ENCODE results near the gene SMG6.

Gene SMG6

DNA sequence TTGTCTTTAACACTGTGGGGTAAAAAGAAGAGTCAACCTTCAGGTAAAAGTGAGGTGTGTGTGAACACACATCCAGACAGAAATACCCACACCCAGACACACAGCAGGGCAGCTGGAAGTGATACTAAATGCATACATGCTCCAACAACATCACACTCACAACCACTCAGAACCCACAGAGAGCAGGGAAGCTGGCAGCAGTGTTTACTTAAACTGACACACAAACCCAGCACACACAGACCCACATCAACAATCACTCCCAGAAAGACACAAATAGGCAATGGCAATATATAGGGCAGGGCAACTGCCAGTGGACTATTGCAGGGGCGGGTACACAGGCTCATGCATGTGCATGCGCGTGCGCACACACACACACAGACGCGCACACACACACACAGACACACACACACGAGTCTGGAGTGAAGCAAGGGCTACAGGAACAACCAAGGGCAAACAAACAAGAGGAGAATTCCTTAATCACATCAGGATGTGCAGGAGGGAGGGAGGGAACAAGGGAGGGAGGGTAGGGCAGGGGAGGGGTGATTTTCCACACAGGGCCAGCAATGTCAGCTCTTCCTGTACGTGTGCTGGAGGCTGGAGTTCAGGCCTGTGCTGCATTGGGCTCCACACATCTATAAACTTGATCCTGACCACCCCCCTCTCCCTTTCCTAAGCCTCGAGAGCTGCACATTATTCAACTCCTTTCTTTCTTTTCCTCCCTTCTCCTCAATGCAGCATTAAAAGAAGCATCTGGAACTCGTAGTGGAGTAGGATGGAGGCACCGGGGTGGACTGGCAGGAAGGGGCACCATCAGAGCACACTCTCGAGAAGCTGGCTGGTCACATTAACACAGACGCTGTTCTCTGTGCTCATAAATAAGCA, 218.6 kb downstream of the SMG6 start:
- in situ Hi-C loops (cut with MboI; ENCODE audit: low sequenced_read_pairs): no loop called here

DNA sequence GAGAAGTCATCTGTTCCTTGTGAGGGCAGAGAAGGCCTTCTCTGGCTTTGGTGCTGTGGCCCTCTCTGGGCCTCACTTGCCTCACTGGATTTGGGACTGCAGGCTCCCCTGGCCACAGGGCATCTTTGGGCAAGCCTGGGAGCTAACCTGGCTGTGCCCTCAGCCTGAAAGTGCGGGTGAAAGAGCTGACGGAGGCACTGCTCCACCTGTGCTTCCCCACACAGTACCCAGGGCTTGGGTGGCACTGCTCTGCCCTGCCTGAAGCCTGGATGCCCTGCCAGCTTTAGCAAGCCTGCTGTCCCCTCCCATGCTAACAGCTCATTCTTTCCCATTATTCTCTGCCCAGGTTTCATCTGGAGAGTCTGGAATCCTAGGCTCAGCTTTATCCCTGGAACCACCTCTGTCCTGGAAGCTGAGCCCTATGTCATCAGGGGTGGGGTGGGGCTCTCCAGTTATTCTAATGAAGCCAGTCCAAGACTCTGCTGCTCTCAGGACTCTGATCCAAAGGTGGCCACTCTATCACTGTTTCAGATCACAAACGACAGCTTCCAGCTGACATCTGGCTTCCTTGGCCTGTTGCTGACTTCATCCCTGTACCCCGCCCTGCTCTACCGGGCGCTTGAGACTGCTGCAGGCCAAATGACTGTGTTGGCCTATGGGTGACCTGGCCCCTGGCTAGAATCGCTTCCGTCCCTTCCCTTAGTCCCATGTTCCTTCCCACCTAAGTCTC, 219.4 kb downstream of the SMG6 start:
- in situ Hi-C loops (cut with MboI; ENCODE audit: low sequenced_read_pairs): no loop called here

DNA sequence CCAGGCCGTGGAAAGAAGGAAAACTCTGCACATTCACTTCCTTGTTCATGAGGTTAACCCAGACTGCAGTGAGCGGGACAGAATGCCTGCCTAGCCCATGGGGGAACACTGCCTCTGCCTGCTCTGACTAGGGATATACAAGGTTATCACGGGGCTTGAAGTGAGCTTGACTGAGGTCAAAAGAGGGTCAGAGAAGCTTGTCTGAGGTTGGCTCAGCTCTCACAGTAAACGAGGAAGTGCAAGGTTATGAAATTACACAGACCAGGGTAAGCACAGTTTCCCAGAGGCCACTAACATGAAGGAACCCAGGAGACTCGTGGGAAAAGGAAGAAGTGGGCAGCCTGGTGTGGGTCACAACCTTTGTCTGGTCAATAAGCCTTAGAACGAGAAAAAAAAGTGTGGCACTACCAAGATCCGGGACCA, 220.0 kb downstream of the SMG6 start:
- in situ Hi-C loops (cut with MboI; ENCODE audit: low sequenced_read_pairs): no loop called here

DNA sequence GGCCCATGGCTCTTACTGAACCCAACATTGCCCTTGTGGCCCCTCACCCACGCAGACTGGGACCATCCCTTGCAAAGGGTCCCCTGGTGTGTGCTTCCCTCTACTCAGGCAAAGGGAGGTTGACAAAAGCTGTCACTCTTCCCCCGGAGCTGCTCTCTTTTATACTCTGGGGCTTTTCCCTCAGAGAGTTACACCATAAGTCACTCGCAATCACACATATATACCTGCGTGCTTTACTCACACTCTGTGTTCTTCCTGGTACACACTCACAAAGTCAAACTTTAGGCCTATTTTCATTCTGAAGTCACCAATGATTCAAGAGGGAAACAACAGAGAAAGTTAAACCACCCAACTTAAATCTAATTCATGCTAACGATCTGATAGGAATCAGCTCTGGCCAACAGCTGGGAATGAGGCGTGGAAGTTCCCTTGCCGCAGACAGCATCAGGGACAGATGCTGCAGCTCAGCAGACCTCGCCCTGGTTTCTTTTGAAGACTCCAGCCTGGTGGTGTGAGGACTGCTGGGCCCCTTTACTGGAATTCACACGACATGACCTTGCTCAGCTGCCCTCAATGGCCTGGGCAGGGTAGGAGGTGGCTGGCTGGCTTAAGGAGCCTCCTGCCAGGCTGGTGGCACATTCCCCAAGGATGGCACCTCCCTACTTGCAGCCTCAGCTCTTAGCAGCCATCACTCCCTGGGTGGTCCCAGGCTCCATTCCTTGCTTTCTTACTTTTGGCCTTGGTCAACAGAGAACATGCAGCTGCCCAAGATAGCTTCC, 221.4 kb downstream of the SMG6 start:
- in situ Hi-C loops (cut with MboI; ENCODE audit: low sequenced_read_pairs): no loop called here

DNA sequence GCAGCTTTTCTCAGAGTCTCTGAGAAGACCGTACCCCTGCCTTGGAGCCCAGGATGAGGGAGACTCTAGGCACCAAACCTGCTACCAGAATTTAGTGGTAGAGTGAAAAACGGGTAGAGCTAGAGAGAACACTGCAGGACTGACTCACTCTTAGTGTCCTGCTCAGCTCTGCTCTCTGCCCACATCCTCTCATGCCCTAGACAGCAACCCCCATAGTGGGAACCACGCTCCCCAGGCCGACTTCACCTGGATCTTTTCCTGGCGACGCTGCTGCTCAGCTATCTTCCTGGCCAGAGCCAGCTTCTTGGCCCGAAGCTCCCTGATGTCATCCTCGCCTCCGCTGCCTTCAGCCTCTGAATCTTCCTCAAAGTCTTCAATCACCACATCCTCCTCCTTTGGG, 222.0 kb downstream of the SMG6 start:
- in situ Hi-C loops (cut with MboI; ENCODE audit: low sequenced_read_pairs): no loop called here

DNA sequence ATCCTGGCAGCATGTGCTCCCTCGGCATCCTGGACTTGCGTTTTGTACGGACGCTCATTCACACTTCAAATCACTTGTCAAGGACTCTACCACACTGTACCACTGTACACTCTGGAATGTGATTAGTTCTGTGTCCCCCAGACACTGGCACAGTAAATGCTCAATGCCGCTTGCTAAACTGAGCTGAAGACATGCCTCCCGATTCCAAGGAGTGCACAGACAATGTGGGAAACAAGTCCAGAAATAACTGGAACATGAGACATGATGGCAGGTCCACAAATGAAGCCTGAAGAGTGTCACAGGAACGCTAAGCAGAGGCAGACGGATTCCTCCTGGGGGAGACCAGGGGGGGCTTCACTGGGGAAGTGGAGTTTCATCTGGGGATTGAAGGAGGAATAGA, 226.5 kb downstream of the SMG6 start:
- in situ Hi-C loops (cut with MboI; ENCODE audit: low sequenced_read_pairs): no loop called here

DNA sequence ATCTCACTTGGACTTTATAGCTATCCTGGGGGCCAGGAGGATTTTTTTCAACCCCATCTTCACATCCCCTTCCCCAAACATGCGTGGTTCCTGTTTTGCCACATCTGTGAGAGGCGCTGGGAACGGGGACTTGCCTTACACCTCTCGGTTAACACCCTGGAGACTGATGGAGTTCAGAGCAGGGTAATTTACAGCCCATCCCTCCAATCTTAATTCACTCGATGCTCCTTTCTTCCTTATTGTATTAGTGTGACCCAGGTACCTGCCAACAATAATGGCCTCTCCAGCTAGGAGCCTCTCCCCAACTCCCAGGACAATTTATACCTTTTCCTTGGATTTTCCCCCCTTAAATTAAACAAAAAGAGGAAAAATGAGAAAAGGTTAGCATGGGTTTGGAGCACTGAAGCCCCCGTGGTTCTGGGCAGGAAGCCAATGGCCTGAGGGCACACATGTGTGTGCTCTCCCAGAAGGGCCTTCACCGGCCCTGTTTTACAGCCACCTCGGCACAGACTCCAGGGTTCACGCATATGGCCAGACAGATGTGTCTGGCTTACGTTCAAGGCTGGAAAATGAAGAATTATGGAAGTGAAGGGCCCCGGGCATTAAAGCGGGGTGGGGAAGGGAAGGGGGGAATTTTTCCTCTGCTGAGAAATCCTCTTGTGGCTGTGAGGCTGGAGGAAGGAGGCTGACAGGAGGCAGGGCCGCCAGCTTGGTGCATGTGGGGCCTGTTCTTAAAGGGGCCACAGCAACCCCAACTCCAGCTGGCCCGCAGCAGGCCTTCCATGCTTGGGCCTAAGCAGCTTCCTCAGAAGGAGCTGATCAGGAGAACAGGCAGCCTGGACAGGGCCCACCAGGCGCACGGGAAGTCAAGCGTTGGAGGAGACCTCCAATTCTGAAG, 227.2 kb downstream of the SMG6 start:
- in situ Hi-C loops (cut with MboI; ENCODE audit: low sequenced_read_pairs): no loop called here

DNA sequence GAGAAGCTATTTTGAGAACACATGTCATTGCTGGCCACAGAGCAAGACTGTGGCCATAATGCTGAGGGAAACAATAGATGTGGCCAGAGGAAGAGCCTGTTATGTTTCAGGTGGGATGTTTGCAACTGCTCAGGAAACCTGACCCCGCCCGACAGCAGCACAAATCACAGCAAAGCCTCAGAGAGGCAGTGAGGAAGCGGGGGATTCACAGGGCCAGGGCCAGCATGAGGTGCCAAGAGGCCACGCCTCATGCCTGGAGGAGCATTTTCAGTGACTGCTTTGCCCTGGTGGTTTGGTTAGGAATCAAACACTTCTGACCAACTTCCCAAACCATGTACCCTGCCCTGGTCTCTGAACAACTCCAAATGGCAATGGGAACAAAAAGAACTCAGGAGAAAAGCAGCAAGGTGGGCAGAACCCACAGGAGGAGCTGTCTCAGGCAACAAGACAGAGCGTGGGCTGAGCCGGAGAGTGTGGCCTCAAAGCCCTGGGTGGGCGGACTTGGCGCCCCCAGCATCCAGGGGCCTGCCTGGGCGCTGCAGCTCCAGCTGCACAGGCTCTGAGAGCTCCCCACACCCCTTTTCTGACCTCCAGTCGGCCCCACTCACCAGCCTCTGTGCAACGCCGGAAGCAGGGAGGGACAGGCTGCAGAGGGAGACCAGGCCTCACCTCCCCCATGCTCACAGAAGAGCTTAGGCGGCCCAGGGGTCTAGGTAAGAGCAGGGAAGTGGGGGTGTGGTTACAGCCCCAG, 228.1 kb downstream of the SMG6 start:
- in situ Hi-C loops (cut with MboI; ENCODE audit: low sequenced_read_pairs): no loop called here

DNA sequence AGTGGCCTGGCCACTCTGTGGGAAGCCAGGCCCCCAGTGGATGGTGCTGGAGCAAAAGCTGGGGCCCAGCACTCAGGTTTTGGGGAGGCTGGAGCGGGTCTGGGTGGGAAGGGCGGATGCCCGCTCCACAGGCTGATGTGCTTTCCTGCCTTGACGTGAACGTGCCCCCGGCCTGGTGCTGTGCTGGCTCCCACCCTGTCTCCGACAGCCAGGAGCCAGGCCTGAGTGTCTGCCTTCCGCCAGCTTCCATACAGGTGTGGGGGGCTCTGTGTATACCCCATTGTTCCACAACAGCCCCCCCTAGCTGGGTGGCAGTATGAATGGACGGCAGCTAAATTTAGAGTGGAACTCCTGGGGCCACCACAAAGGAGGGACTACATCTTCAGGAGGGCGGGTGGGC, 228.7 kb downstream of the SMG6 start:
- in situ Hi-C loops (cut with MboI; ENCODE audit: low sequenced_read_pairs): no loop called here

DNA sequence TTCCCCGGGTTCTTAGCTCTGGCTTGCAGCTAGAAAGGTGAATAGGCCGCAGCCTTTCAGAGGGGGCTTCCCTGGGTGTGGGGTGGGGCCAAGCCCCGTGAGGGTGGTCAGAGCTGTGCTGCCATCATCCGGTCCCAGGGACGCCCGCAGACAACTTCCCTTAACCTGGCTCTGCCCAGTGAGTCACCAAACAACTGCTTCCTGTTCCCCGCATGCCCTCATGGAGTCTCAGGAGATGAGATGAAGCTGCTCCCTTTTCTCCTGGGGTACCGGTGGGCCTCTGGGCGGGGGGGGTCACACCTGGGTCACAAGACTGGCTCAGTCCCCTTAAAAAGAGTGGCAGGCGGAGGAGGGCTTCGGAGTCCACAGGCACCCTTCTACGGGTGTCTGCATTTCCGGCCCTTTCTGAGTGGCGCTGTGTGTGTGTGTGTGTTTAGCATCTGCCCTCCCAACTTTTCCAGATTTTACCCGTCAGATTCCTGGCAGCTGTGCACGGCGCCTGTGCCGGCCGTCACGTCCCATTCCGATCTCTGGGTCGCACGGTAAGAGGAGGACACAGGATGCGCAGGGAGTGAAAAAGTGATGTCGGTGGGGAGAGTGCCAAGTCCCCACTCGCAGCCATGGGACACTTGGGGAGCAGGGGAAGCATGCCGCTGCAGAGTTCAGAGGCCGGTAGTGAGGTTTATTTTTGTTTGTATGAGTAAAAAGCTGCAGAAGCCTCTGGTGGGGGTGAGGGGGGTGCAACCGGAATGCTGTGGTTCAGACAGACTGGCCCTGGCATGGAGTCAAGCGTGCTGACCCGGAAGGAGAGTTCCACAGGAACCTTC, 231.9 kb downstream of the SMG6 start:
- in situ Hi-C loops (cut with MboI; ENCODE audit: low sequenced_read_pairs): no loop called here

DNA sequence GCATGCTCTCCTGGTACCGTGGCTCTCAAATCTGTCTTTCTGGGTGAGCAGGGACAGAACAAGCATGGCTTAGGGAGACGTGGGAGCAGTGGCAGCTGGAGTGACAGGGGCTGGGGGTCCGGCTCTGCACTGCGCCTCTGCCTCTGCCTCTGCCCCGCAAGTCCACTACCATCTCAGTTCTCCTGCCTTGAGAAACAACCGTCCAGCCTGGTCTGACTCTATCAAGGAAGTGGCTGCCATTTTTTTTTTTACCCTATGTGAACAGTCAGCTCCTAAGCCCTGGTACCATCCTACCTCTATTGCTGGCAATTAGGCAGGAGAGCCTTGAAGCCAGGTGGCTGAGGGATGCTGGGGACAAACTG, 232.6 kb downstream of the SMG6 start:
- in situ Hi-C loops (cut with MboI; ENCODE audit: low sequenced_read_pairs): no loop called here

DNA sequence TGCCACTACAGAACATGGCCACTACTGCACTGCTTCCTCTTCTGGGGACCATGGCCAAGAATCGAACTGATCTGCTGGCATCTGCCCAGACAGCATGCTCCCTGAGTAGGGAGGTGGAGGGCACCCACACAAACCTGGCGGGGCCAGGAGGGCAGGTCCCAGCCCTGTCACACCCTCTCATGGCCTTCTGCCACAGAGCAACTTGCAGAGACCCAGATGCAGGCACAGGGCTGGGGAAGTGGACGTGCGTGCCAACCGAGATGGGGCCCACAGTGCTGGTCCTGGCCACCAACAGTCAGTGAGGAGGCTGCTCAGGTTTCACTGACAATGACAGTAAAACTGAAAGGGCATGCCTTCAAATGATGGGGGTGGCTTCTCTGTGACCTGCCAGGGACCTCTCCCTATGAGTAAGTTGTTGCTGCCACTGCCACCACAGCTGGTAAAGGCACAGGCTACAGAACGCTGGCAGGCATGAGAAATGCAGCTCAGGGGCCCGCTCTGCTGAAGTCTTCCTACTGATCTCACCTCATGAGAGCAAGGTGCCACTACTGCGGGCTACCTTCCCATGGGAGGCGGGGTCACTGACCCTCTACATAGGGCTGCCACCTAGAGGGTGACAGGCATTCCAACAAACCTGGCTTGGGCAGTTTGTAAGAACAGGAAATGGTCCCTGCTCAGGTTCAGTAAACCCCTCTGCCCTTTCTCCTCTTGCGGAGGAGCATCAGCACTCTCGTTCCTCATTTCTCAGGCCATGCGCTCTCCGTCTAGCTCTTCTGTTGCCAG, 233.2 kb downstream of the SMG6 start:
- in situ Hi-C loops (cut with MboI; ENCODE audit: low sequenced_read_pairs): no loop called here

DNA sequence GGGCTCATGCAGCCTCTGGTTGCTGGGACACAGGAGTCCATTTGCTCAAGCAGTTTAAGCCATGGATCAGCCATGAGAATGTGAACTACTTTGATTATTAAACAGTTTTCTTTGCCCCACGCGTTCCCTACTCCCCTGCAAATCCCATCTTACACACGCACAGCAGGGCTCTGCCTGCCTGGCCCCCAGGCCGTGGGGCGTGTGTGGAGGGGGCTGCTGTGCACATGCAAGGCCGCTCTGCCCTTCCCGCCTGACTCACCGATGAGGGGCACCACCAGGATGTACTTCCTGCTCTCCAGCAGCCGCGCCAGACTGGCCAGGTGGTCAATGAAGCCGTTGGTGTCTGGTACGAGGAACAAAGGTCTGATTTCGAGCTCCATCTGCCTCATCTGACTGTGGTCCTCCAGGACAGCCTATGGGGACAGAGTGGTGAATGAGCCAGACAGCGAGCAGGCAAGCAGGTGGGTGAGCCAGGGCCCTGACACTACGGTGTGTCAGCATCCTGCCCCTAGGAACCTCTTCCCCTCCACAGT, 235.0 kb downstream of the SMG6 start:
- in situ Hi-C loops (cut with MboI; ENCODE audit: low sequenced_read_pairs): no loop called here

DNA sequence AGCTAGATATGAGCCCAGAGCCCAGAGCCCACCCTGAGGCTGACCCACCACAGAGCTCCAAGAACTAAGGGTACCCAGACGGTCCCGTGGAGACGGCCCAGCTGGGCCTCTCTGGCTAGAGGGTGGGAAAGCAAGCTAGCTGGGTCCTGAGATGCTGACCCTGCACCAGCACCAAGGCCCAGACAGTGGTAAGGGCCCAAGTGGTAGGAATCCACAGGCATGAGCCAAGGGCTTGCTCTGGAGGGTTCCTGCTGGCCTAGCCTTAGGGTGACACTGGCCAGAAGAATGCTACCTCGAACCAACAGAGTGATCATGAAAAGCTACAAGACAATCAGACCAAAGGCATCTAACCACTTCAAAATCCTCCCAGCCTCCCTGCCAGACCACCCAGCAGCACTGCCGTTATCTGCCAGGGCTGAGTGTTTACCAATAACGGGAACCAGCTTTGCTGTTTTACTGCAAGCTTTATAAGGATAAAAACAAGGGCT, 235.5 kb downstream of the SMG6 start:
- in situ Hi-C loops (cut with MboI; ENCODE audit: low sequenced_read_pairs): no loop called here

DNA sequence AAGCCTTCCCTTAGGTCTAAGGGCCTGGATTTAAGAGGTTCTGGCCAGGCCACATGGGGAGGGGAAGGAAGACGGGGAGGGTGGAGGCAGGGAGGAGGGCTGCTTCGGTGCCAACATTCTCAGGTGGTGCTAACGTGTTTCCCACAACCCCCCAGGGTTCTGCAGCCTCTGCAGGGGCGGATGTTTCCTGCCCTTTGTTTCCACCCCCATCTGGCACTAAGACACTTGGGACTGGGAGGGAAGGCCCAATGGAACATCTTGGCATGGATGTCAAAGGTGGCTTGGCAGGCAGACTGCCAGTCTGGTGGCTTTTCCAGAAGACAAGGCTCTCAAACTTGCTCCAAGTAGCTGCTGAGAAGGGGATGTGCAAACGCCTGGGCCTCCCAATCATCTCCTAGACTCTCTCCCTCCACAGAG, 236.0 kb downstream of the SMG6 start:
- in situ Hi-C loops (cut with MboI; ENCODE audit: low sequenced_read_pairs): no loop called here

DNA sequence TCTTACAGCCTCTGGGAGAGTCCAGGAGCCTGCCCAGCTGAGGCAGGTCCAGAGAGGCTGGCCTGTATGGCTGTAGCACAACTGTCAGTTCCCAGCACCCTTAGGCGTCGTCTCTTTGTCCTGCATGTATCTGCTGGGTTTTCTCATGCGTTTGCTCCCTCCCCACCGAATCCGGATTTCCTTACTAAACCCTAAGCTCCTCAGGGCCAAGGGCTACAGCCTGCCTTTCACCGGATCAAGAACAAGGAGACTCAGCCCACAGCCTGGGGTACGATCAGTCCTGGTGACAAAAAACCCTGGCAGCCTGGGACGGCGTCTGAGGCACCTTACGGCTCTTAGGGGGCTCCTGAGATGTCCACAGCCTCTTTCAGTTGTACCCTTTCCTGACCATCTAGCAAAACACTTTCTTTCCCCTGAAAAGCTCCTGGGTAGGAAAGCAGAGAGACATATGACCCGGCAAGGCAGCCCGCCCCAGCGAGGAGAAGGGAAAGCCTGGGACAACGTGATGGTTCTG, 236.5 kb downstream of the SMG6 start:
- in situ Hi-C loops (cut with MboI; ENCODE audit: low sequenced_read_pairs): no loop called here

DNA sequence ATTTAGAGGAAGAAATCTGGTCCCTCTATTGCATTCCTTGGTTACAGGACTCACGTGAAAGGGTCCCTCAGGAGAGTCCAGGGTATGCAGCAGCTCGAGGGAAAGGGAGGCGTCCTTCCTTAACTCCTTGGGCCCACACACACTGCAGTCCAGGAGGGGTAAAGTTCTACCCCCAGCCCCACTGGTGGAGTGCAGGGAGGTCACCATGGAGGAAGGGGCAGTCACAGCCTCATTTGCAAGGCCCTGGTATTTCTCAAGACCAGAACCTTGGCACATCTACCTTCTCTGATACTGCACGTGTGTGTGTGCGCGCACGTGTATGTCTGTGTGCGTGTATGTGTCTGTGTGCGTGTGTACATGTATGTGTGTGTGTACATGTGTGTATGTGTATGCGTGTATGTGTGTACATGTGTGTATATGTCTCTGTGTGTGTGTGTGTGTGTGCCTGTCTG, 237.6 kb downstream of the SMG6 start:
- in situ Hi-C loops (cut with MboI; ENCODE audit: low sequenced_read_pairs): no loop called here
